COR-L47 (cell line): Measurements from ENCODE around the gene PATE1.
"Not testable (repeated sequence)": the region's sequence is repeated elsewhere in the genome, so short reads cannot be mapped to it uniquely, and the experiment has no call there.

ENCODE experiments used
- DNase-seq: peaks from one replicate; lab custom pipeline; 2025; lab: John Stamatoyannopoulos, UW

The PATE1 gene, protein sequence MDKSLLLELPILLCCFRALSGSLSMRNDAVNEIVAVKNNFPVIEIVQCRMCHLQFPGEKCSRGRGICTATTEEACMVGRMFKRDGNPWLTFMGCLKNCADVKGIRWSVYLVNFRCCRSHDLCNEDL

DNA sequence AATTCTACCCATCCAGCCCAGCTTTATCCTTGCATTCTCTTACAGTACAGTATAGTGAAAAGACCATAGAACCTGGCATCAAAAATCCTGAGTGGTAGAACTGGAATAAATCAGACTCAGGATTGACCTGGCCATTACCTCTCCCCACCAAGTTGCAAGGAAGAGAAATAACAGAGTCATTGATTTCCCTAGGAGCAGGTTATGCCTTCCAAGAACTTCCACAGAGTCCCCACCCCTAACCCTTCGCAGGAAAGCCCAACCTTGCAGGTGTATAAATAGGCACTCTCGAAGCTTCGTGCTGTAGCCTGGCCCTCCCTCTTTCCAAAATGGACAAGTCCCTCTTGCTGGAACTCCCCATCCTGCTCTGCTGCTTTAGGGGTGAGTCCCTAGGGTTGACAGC, at the start of gene PATE1:
PATE1 (plus strand) TSS at position 301 of the 400 bp plus-strand sequence; CDS start at position 327, 26 bp downstream.
- no peak for DNase-seq

DNA sequence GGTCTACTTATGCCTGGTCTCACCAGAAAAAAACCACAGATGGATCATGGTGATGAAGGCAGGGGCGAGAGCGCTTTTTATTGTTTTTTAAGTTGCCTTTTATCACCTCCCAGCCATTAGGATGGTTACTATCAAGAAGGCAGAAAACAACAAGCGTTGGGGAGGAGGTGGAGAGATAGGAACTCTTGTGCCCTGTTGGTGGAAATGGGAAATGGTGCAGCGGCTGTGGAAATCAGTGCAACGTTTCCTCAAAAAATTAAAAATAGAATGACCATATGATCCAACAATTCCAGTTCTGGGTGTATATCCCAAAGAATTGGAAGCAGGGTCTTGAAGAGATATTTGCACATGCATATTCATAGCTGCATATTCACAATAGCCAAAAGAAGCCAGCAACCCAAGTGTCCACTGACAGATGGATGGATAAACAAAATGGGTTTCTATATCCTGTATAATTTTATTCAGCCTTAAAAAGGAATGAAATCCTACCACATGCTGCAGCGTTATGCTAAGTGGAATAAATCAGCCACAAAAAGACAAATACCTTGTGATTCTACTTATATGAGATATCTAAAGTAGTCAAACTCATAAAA, 45.0 kb upstream of the PATE1 start:
- DNase-seq = no peak

DNA sequence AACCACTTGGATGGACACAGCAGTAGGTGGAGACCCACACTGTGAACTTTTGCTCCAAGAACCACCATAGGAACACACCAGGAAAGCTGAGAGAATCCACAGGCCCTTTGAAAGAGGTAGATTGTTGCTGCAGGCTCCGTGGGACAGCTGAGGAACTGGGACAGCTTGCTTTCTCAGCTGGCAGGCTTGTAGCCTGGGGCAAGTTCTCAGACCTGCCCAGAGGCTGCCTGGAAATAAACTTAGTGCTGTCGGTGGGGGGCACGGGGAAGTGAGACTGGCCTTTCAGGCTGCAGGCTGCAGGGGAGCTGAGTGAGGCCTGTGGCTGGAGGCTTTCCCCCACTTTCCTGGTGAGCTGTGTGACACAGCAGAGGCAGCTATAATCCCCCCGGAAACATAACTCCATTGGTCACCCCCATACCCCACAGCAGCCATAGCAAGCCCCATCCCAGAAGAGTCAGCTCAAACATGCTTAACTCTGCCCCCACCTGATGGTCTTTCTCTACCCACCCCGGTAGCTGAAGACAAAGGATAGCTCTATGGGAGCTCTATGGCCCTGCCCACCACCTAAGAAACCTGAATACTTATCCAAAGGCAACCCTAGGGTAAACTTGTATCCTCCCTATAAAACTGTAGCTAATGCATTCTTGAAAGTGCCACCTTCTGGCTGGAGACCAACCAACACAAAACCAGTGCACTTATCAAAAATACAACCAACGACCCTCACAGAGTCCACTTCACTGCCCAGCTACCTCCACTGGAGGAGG, 44.0 kb upstream of the PATE1 start:
- no peak for DNase-seq

DNA sequence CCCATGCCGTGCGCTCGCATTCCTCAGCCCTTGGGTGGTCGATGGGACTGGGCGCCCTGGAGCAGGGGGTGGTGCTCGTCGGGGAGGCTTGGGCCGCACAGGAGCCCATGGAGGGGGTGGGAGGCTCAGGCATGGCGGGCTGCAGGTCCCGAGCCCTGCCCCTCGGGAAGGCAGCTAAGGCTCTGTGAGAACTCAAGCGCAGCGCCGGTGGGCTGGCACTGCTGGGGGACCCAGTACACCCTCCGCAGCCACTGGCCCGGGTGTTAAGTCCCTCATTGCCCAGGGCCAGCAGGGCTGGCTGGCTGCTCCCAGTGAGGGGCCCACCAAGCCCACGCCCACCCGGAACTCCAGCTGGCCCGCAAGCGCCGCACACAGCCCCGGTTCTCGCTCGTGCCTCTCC, 41.4 kb upstream of the PATE1 start:
- DNase-seq = not testable (repeated sequence)

DNA sequence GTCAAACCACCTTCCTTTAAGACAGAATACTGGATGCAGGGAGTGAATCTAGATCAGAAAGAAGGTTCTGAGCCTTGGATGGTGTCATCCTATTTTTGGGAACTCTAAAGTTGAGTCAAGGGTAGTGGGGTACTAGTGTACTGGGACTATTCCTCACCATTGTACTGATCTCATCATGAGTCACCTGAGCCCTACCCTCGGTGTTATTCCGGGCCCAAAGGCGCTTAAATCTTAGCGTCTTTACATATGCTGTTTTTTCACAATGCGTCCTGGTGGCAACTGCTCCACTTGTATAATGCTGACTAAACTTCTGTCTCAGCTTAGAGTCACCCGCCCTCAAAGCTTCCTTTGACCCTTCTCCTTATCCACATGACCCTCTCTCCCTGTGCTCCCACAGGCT, 25.3 kb upstream of the PATE1 start:
- DNase-seq = no peak

DNA sequence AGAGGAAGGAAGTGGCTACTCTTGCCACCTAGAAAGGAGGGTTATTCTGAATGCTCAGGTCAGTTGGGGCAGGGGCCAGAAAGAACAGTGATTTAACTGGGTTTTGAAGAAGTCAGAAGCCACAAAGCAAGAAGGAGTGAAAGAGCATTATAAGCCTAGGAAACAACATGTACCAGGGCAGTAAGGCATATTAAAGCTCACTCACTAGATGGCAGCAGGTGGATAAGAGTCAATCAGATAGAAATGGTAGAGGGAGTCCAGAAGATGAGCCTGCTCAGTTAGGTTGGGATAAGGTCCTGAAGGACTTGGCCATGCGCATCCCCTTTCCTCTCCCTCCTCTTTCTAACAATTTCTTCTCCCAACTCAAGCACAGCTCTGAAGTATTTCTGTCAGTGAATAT, 22.0 kb upstream of the PATE1 start:
- no peak for DNase-seq

DNA sequence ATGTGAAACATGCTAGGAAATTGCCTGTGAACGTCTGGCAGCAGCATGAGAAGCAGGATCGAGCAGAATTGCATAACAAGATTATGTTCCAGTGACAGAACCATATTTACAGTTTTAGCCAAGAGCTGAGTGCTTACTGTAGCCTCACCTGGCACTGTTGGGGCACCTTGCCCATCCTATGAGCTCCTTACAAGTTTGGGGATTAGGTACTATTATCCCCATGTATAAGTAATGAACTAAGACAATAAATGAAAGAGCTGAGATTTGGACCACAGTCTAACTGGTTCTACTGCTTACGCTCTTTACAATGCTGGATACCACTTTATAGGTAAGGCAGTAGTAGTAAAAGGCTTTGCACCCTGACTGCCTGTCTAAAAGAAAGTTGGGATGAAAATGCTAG, 17.1 kb upstream of the PATE1 start:
- DNase-seq = no peak

DNA sequence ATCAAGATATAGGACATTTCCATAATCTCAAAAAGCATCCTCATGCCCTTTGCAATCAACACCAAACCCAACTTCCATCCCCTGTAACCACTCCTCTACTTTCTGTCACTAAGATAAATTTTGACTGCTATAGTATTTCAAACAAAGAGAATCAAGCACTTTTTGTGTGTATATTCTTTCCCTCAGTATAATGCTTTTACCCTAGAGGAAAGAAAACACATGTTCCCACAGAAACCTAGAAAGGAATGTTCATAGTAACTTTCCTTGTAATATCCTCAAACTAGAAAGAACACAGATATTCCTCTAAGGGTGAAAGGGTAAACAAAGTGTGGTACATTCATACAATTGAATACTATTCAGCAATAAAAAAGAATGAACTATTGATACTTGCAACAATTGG, 5.5 kb upstream of the PATE1 start:
- no peak for DNase-seq

DNA sequence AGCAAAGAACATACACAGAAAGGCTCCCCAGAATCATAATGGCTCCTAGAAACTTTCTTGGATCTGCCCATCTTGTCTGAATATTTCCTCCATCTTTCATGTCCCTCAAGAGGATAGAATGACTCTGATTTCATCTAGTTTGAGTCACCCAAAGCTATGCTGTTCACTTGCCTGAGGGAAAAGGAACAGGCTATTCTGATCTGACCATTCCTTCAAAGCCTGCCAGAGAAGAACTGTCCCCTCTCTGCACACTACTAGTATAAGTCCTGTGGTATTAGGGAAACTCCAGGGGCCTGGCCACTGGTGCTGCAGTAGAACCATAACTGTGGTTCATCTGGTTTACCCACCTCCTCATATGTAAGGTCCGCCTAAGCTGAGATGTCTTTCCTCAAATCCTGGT, 2.4 kb upstream of the PATE1 start:
- no peak for DNase-seq

DNA sequence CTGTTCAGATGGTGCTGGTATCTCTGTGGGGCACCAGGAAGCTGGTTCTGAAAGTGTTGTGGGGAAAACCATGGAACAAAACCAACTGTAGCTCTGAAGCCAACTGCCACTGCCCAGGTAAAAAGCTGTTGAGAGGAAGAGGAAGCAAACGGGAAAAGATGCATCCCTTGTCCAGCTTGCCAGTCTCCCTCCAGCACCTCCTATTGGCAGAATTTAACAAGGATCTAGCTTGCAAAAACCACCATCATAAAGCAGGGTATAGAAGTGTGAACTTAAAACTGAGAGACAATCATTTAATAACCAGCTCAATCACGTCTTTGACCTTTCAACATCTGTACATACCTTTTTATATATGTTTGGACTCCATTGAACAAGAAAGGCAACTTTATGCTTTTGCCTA, 4.5 kb downstream of the PATE1 start:
- no peak for DNase-seq

DNA sequence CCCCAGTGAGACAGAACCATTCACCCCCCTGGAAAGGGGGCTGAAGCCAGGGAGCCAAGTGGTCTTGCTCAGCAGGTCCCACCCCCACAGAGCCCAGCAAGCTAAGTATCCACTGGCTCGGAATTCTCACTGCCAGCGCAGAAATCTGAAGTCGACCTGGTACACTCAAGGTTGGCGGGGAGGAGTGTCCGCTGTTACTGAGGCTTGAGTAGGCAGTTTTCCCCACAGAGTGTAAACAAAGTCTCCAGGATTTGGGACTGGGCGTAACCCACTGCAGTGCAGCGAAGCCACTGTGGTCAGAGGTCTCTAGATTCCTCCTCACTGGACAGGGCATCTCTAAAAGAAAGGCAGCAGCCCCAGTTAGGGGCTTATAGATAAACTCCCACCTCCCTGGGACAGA, 10.0 kb downstream of the PATE1 start:
- no peak for DNase-seq

DNA sequence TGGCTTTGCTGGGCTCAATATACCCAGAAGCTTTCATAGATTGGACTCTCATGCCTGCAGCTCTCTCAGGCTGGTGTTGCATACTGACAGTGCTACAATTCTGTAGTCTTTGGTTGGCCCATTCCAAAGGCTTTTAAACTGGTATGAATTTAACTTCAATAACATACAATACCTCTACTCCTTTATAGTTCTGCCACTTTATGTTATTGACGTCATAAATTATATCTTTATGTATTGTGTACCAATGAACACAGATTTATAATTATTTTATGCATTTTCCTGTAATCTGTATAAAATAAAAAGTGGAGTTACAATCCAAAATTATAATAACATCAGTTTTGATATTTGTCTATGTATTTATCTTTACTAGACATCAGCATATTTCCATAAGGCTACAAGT, 16.4 kb downstream of the PATE1 start:
- DNase-seq = no peak

DNA sequence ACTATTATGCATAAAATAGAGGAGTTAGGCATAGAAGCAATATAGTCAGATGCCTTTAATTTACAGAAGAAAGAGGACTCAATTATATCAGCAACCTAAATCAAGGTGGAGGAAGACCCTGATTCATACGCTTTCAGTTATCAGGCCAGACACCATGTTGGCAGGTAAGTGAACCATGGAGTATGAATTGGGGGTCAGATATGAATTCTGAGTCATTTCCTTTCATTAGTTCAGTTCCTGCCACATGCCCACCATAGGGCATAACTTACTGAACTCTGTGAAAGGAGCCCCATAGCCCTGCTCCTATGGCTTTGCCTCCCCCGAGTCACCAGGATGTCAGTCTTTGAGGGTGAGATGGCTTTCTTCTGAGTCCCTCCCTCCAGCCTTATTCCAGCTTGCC, 17.4 kb downstream of the PATE1 start:
- no peak for DNase-seq

DNA sequence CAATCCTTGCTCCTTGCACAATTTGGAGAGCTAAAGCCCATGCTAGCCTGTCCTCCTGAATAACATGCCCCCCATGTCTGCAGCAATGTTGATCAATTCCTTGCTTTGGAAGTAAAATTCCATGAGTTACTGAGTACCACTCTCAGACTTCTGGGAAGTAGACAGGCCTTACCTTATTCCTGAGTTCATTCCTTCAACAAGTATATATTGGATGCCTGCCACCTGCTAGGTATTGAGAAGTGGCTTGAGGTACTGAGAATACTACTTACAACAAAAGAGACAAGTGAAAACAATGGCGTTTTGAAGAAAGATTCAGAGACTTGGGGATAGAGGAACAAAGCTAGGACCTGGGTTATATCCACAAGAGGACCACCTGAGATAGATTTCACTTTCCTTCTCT, 20.2 kb downstream of the PATE1 start:
- no peak for DNase-seq

DNA sequence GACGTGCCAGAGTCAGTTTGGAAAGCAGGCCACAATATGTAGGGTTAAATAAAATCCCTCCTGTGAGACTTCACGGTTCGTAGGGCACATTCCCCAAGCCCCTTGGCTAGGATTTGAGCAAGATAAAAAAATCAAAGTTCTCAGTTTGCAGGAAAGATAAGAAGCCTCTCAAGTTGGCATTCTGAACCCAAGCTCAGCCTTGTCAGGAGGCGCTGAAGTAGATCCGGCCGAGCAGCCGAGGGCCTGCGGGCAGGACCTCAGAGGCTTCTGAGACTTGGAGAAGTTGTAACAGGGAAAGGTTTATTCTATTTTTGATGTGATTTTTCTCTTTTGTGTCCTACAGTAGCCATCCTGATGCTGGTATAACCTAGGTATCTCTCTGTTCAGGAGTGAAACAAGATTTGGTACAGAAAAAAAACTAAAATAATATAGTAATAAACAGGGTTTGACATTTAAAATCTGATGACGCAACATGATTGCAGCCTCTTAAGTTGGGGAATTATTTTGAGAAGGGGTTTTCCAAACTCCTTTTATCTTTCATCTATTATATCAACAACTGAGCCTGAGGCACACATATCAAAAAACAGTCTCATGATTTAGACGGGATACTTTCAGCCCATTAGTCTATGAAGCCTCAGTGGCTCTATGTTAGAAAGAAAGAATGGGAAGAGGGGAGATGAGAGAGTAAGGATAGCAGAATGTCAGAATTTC, 22.4 kb downstream of the PATE1 start:
- DNase-seq = no peak

DNA sequence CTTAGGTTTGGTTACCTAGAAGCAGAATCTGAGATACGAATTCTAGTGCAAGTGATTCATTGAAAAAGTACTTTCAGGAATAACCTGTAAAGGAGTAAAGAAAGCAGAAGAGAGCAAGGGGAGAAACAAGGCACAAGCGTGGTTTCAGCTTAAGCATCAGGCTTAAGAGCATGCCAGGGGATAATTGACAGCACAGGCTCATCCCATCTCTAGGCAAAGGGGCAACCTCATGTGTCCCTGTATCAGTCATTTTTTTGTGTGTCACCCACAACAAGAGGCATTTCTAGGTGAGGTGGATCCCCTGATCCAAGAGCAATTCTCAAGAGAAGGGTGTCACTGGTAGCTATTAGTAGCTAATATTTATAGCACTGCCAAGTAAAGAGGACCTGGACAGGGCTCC, 24.5 kb downstream of the PATE1 start:
- DNase-seq = no peak

DNA sequence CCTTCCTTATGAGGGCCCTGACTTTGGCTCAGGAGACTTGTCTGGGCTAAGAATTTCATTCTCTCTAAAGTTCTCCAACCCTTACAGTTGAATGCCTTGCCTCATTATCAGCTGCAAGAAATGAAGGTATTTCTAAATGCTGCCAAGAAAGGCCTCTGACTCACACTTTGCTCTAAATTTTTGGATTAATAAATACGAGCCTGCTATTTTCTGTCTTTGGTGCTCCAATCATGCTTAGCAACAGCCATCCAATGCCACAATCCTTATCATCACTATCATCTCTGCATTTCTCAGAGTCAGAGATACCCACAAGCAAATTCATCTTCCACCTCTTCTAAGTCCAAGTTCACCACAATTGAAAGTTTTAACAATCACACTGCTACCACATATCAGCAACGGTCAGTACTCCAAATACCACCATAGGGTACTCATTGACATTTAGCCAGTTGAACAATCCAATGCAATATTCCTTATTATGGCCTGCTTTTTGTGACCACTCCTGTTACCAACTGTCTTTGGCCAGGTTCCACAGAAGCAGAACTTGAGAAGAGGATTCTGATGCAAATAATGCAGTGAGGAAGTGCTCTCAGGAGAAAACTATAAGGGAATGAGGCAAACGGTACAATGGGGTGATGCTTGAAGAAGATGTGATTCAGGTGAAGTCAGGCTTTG, 26.9 kb downstream of the PATE1 start:
- DNase-seq = no peak

DNA sequence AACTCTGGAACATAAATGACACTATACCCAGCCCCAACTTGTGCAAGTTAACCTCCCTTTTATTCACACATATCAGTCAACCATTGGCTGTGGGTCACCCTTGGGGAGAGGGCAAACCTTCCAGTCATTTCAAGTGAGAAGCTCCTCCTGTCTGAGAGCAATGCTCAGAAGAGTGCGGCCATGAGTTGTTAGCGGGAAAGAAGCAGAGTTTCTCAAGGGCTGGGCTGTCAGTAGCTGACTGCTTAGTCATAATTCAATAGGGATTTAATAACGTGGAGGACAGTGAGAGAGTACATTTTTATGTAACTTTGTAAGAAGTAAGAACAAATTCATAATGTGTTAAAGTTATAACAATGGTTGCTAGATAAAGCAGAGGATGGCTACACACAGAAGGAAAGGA, 27.4 kb downstream of the PATE1 start:
- no peak for DNase-seq

DNA sequence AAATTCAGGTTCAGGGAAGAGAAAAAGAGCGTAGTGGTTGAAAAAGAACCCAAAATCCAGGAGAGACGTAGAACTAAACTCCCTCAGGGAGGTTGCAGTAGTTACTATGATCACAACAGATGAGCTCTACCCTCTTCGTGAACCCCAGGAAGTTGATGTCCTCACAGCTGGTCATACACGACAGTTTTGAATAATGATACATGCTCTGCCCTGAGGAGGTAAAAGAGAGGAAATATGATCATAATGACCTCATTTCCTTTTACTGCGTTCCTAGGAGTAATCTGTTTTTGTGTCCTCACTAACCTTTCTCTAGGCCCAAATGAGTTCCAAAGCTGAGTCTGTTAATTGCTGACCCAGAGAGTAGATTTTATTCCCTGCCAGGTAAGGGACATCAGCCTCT, 31.2 kb downstream of the PATE1 start:
- no peak for DNase-seq

DNA sequence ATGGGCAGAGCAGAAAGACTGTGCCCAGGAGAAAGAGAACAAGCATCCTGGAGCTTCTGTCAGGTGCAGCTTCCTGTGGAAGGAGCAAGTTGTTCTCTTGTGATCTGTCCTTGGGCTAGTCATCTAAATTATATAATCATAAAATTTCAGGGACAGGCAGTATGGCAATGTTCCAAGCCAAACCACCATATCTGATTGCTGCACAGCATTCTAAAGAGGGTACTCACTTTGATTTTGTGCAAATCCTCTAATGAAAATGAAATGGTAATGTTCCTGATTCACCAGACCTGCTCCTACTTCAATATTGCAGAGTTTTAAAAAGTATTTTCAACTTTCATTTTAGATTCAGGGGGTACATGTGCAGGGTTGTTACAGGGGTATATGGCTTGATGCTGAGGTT, 32.6 kb downstream of the PATE1 start, which contains the start of gene PATE2:
PATE2 (minus strand) TSS at position 101 of the 400 bp plus-strand sequence; CDS start at position 46, 55 bp downstream.
- no peak for DNase-seq

DNA sequence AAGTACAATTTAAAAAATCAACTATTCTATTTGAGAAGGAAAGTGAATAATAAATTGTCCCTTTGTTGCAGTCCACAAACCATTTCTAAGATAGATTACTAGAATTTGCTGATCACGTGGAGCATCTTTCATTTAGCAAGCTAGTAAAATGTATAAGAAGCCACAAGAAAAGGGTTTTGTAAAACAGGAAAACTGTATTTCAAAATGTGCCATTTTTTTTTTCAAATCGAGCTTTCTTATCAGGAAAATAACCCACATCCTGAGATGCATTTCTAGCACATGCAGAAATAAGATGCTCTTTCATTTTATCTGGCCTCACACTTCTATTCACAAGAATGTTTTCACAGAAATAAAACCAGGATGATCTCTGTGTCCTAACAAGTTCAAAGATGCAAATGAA, 38.6 kb downstream of the PATE1 start:
- no peak for DNase-seq

DNA sequence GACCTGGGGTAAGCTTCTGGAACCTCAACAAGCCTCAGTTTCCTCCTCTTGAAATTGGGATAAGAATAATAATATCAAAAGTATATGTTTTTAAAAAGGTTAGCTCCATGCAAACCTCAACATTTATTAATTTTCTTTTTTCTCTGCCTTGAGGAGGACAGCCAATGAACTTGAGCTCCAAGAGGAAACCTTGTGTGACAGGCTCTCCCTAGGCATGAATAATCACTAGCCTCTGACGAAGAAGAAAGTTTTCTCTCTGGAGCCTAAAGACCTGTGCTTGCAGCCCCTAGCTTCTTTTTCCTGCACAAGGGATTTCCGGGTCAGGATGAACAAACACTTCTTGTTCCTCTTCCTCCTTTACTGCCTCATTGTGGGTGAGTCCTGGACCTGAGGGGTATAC, 41.7 kb downstream of the PATE1 start, which contains the start of gene PATE3:
PATE3 (plus strand) TSS at position 301 of the 400 bp plus-strand sequence; CDS start at position 326, 25 bp downstream.
- no peak for DNase-seq
